Breast epithelium (tissue), 4 donors: ENCODE results near the gene SCLY. TPM values are rescaled to one million over a fixed set of nuclear protein-coding genes. Genes with fewer than 3 reads are reported as not detected.

Experiments
- DNase-seq, 2 donors: peaks; one replicate each; pipeline ENCODE4 v3.0.0-alpha.2; 2019; ENCODE audit warnings: low spot score in 2 of 2
- H3K27ac ChIP-seq, 2 donors: fragments of 200-600 bp; sonication (generic) in 1 of 2; one replicate each; pipeline ENCODE4 v1.5.1; 2016 to 2019; ENCODE audit warnings: mild to moderate bottlenecking in 1 of 2
- H3K27me3 ChIP-seq, 2 donors: fragments of 200-600 bp; sonication (generic) in 1 of 2; one replicate each; pipeline versions ENCODE4 v1.5.1 to v1.6.0; 2017 to 2019; ENCODE audit warnings: control low read depth in 1 of 2, mild to moderate bottlenecking in 1 of 2
- H3K36me3 ChIP-seq: fragments of 200-600 bp; one replicate; pipeline ENCODE4 v1.5.1; 2019
- H3K4me1 ChIP-seq, 2 donors: fragments of 200-600 bp; sonication (generic); one replicate each; pipeline ENCODE4 v1.5.1; 2016 to 2019; ENCODE audit warnings: control low read depth in 1 of 2
- H3K4me3 ChIP-seq, 3 donors: fragments of 200-600 bp; sonication (generic); 1 replicate in 2 of 3; 2 replicates in 1 of 3; pipeline ENCODE4 v1.5.1; 2016 to 2019; ENCODE audit warnings: mild to moderate bottlenecking in 3 of 3, moderate library complexity in 2 of 3
- H3K9me3 ChIP-seq, 2 donors: fragments of 200-600 bp; sonication (generic) in 1 of 2; one replicate each; pipeline ENCODE4 v1.5.1; 2016 to 2019; ENCODE audit warnings: control low read depth in 1 of 2
- CTCF ChIP-seq, 3 donors: fragments of 450-650 bp; IDR thresholded peaks; one replicate each; pipeline ENCODE4 v1.5.1; 2016 to 2017; ENCODE audit warnings: antibody characterized with exemption in 3 of 3, mild to moderate bottlenecking in 3 of 3, moderate library complexity in 3 of 3
- POLR2A ChIP-seq: fragments of 450-650 bp; IDR thresholded peaks from one replicate; pipeline ENCODE4 v1.6.1; 2016; ENCODE audit warnings: antibody characterized with exemption, mild to moderate bottlenecking, moderate library complexity
- POLR2AphosphoS5 ChIP-seq, 3 donors: sonication (generic); formaldehyde crosslinking; IDR thresholded peaks; one replicate each; pipeline ENCODE4 v1.6.1; 2017; ENCODE audit warnings: antibody characterized with exemption in 3 of 3
- intact Hi-C: fragments of 100-400 bp; cut with DNase I; formaldehyde crosslinking; loops from one replicate; pipeline ENCODE4 v1.15.1; 2023; ENCODE audit warnings: low total_unique reads
- total RNA-seq, 3 donors: library from RNA; depleted of rRNA; stranded (reverse); fragments of >200 nt; gene quantifications; one replicate each; pipeline ENCODE4 v1.1.0, GENCODE V29; 2016

The SCLY gene
- total RNA-seq, 3 donors from 2014 or later = 11.2 to 16.7 (median 12.1) TPM

- Histone ChIP-seq H3K36me3 (no peaks in the 10 kb centered on the region), H3K27ac (no peak overlapping the region), H3K9me3 (no peaks in the 10 kb centered on the region), H3K27me3 (no peaks in the 10 kb centered on the region), H3K4me3 (no peak overlapping the region), H3K4me1 (no peaks in the 10 kb centered on the region)
- peak in 1 of 2 donors; percentile 5 for DNase-seq
- intact Hi-C loops = no loop called here
- TF ChIP-seq CTCF (IDR thresholded peaks at IDR 0.05) = no peak
- no peak for TF ChIP-seq POLR2A
- TF ChIP-seq POLR2AphosphoS5 (IDR thresholded peaks at IDR 0.05) = no peak
Measured at GRCh38 chr2:238092486-238093035, 31.8 kb downstream of the SCLY start.

DNA sequence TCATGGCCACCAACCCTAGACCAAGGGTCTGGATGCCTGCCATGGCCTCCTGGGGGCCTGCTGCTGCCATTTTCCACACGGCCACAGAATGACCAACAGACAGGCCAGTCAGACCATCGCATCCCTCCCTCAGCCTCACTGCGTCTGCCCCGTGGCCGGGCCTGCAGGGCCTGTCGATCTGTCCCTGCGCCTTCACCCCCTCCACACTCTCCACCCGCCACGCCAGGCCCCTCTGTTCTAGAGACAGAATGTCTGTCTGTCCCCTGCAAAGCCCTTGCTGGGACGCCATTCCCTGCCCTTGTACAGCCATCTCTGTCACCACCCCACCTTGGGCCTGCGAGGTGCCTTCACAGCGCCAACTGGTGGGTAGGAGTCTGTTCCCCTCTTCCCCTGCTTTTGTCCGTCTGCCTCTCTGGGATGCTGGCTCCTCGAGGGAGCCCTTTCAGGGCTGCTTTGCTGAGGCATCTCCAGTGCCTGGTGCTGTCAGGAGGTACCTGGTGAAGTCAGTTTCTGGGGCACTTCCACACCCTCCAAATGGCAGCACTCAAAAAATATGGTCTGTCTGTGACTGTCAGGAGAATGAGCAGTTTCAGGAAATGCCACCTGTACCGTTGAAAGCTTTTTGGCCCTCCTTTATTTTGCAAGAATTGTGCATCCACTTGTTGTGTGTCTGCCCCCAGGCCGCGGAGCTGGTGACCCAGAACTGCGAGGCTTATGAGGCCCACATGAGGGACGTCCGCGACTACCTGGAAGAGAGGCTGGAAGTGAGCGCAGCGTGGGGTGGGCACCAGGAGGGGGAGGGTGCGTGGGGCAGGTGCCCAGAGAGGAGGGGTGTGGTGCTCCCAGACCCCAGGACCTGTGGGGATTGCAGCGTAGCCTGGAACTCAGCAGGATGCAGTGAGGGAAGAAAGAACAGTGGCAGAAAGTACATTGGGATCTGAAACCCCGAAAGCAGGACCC lies 32.7 kb downstream of the SCLY start:
- TF ChIP-seq POLR2A (no peak), POLR2AphosphoS5 (IDR thresholded peaks at IDR 0.05) (no peak), CTCF (IDR thresholded peaks at IDR 0.05) (no peak)
- Histone ChIP-seq H3K27ac (no peak overlapping the region), H3K4me1 (no peaks in the 10 kb centered on the region), H3K27me3 (no peaks in the 10 kb centered on the region), H3K9me3 (no peaks in the 10 kb centered on the region), H3K36me3 (no peaks in the 10 kb centered on the region), H3K4me3 (no peak overlapping the region)
- peak in 1 of 2 donors; percentile 11 for DNase-seq
- intact Hi-C loops = no loop called here

DNA sequence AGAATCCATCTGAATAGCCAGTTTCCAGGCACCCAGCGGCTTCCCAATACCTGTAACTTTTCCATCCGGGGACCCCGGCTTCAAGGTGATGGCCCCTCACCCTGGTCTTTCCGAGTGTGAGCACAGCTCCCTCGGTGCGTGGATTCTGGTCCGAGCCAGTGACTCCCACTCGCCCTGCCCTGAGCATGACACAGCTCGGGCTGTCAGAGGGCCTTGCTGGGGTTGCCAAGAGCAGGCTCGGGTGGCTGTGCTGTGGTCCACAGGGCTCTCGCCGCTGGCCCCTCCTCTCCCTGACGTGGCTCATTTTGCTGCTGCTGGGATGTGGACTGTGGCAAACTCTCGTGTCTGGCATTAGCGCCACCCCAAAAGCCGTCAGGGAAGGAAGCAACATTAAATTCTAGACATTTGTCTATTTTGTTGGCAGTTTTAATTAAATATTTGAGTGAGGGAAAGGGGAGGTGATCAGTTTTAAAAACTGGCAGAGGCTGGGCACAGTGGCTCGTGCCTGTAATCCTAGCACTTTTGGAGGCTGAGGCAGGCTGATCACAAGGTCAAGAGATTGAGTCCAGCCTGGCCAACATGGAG lies 33.7 kb downstream of the SCLY start:
- TF ChIP-seq CTCF (IDR thresholded peaks at IDR 0.05) = no peak
- no peak for TF ChIP-seq POLR2AphosphoS5 (IDR thresholded peaks at IDR 0.05)
- TF ChIP-seq POLR2A = no peak

DNA sequence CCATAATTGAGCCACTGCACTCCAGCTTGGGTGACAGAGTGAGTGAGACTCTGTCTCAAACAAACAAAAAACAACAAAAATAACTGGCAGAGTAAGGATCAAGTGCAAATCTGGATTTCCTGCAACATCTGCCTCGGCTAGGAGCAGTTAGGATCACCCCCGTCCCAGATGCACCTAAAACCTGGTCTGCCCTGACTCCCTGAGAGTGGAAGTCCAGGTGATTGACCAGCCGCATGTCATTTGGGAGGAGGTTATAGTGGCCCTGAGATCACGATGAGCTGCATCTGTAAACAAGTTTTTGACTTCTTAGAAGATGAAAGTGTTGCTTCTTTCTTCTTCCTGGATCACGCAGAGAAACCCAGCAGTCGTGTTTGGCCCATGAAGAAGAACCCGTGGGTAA lies 34.3 kb downstream of the SCLY start:
- Histone ChIP-seq H3K27ac (no peak overlapping the region), H3K4me3 (no peak overlapping the region), H3K4me1 (no peaks in the 10 kb centered on the region), H3K9me3 (no peaks in the 10 kb centered on the region), H3K27me3 (no peaks in the 10 kb centered on the region), H3K36me3 (no peaks in the 10 kb centered on the region)
- intact Hi-C loops = no loop called here
- no peak for DNase-seq
- TF ChIP-seq POLR2AphosphoS5 (IDR thresholded peaks at IDR 0.05) (no peak), CTCF (IDR thresholded peaks at IDR 0.05) (no peak), POLR2A (no peak)

More for the DNA sequence above, 33.7 kb downstream of the SCLY start:
- no peaks in the 10 kb centered on the region for H3K9me3 ChIP-seq
- H3K36me3 ChIP-seq = no peaks in the 10 kb centered on the region
- no peak overlapping the region for H3K27ac ChIP-seq
- intact Hi-C loops = no loop called here
- no peaks in the 10 kb centered on the region for H3K4me1 ChIP-seq
- H3K27me3 ChIP-seq = no peaks in the 10 kb centered on the region
- H3K4me3 ChIP-seq = no peak overlapping the region
- peak in 1 of 2 donors; percentile 10 for DNase-seq
